Endothelial cell of umbilical vein (primary cell): ENCODE measurements around the gene MARF1. TPM values are rescaled to one million over a fixed set of nuclear protein-coding genes. Genes with fewer than 3 reads are reported as not detected.

ENCODE experiments used
- BruUV-seq: library from RNA; stranded (reverse); fragments of 400-500 nt; replicated peaks from 2 replicates; lab custom pipeline; 2021; lab: Mats Ljungman, UMichigan
- CTCF ChIA-PET: fragments of 300-600, 350-600 bp; sonication (Branson Sonifier 250); formaldehyde crosslinking; loops from one replicate; lab custom pipeline; 2021; ENCODE audit warnings: antibody characterized with exemption, inconsistent platforms; lab: Charles Lee
- POLR2A ChIA-PET: fragments of 300-600, 350-600 bp; sonication (Branson Sonifier 250); formaldehyde crosslinking; loops from one replicate; lab custom pipeline; 2021; ENCODE audit warnings: antibody characterized with exemption, inconsistent platforms; lab: Charles Lee
- DNase-seq: peaks from one replicate; pipeline ENCODE4 v3.0.0-alpha.2; 2011; ENCODE audit warnings: low read depth, low spot score
- FAIRE-seq: peaks from 2 replicates; lab custom pipeline; 2011; peaks lifted over from hg19 to GRCh38; lab: Jason Lieb, UNC
- H2AFZ ChIP-seq: 2 replicates; pipeline ENCODE4 v1.6.0; 2012; ENCODE audit warnings: low read depth, low read length, control low read depth, inconsistent platforms
- H3K27ac ChIP-seq: 2 replicates; pipeline ENCODE4 v1.5.1; 2011; ENCODE audit warnings: low read depth, mild to moderate bottlenecking, control low read depth, low read length, moderate library complexity; ENCODE audit not compliant: insufficient read depth
- H3K27me3 ChIP-seq, 2 experiments: 2 replicates each; pipeline versions ENCODE4 v1.6.0 to v1.6.1; 2011; ENCODE audit warnings: low read length in 2 of 2, mixed read lengths in 1 of 2; ENCODE audit not compliant: control insufficient read depth in 2 of 2, insufficient read depth in 2 of 2
- H3K36me3 ChIP-seq, 2 experiments: 2 replicates in 1 of 2; 3 replicates in 1 of 2; pipeline ENCODE4 v1.5.1; 2011; ENCODE audit warnings: low read length in 2 of 2, mild to moderate bottlenecking in 1 of 2, moderate library complexity in 1 of 2; ENCODE audit not compliant: control insufficient read depth in 2 of 2, insufficient read depth in 2 of 2; ENCODE audit errors: extremely low read depth in 1 of 2
- H3K4me1 ChIP-seq: 3 replicates; pipeline ENCODE4 v1.5.1; 2011; ENCODE audit warnings: mild to moderate bottlenecking, low read length; ENCODE audit not compliant: control insufficient read depth, insufficient read depth; ENCODE audit errors: extremely low read depth
- H3K4me2 ChIP-seq: 2 replicates; pipeline ENCODE4 v1.6.1; 2011; ENCODE audit warnings: low read length, control low read depth, mixed read lengths; ENCODE audit not compliant: insufficient read depth
- H3K4me3 ChIP-seq, 3 experiments: fragments of 200-600 bp in 1 of 3; sonication (generic), shearing (Covaris generic) in 1 of 3; replicated peaks in 1 of 3; 2 replicates each; pipeline ENCODE4 v1.5.1; 2011 to 2016; ENCODE audit warnings: control low read depth in 3 of 3, low read length in 3 of 3, mild to moderate bottlenecking in 2 of 3, inconsistent platforms in 1 of 3, low read depth in 1 of 3, moderate library complexity in 1 of 3; ENCODE audit not compliant: insufficient read depth in 1 of 3
- H3K79me2 ChIP-seq: 2 replicates; pipeline ENCODE4 v1.6.0; 2012; ENCODE audit warnings: low read length, inconsistent platforms; ENCODE audit not compliant: control insufficient read depth, insufficient read depth
- H3K9ac ChIP-seq: replicated peaks from 2 replicates; pipeline ENCODE3; 2011; ENCODE audit warnings: low read length, control low read depth; ENCODE audit not compliant: insufficient read depth; ENCODE audit errors: extremely low read depth
- H3K9me1 ChIP-seq: replicated peaks from 3 replicates; pipeline ENCODE4 v1.6.0; 2011; ENCODE audit warnings: mild to moderate bottlenecking, low read length; ENCODE audit not compliant: control insufficient read depth, insufficient read depth; ENCODE audit errors: extremely low read depth
- H3K9me3 ChIP-seq: replicated peaks from 2 replicates; pipeline ENCODE4 v1.5.1; 2012; ENCODE audit warnings: low read length, inconsistent platforms; ENCODE audit not compliant: control insufficient read depth, insufficient read depth
- H4K20me1 ChIP-seq: replicated peaks from 2 replicates; pipeline ENCODE3; 2011; ENCODE audit warnings: mild to moderate bottlenecking, low read length; ENCODE audit not compliant: control insufficient read depth, insufficient read depth; ENCODE audit errors: extremely low read depth
- EZH2 ChIP-seq: IDR thresholded peaks from 2 replicates; pipeline ENCODE4 v1.6.1; 2012; ENCODE audit warnings: borderline replicate concordance, low read depth, mild to moderate bottlenecking, moderate library complexity, low read length, inconsistent platforms; ENCODE audit not compliant: severe bottlenecking
- FOS ChIP-seq: IDR thresholded peaks from 2 replicates; pipeline ENCODE4 v1.6.1; 2011; ENCODE audit warnings: mild to moderate bottlenecking, low read length, moderate library complexity, borderline replicate concordance; ENCODE audit not compliant: insufficient read depth
- GATA2 ChIP-seq: IDR thresholded peaks from 2 replicates; pipeline ENCODE4 v1.7.0; 2011; ENCODE audit warnings: low read depth, mild to moderate bottlenecking, moderate library complexity, mixed read lengths, low read length; ENCODE audit not compliant: insufficient read length, insufficient read depth
- JUN ChIP-seq: IDR thresholded peaks from 2 replicates; pipeline ENCODE4 v1.6.1; 2011; ENCODE audit warnings: borderline replicate concordance, low read depth; ENCODE audit not compliant: insufficient read length, insufficient read depth
- MYC ChIP-seq: IDR thresholded peaks from one replicate; pipeline ENCODE4 v1.6.1; 2011; ENCODE audit warnings: mild to moderate bottlenecking, low read depth, low read length
- POLR2A ChIP-seq: IDR thresholded peaks from 2 replicates; pipeline ENCODE4 v1.6.1; 2012; ENCODE audit warnings: low read depth, mild to moderate bottlenecking, control low read depth, low read length
- POLR2AphosphoS5 ChIP-seq: IDR thresholded peaks from 2 replicates; pipeline ENCODE4 v1.6.1; 2012; ENCODE audit warnings: low read depth, mild to moderate bottlenecking, control low read depth, low read length, moderate library complexity; ENCODE audit not compliant: insufficient read depth
- dilution Hi-C: fragments of 300-500 bp; cut with MboI; formaldehyde crosslinking; loops from one replicate; pipeline ENCODE4 v1.15.0; 2019; ENCODE audit warnings: low sequenced_read_pairs; ENCODE audit not compliant: extremely low pct_ligation_motif_present
- intact Hi-C: fragments of 100-400 bp; cut with micrococcal nuclease; formaldehyde crosslinking; loops from one replicate; pipeline ENCODE4 v1.10.0; 2022
- polyA plus RNA-seq, 4 experiments: library from polyadenylated mRNA; depleted of rRNA in 3 of 4; stranded (reverse) in 3 of 4; unstranded in 1 of 4; fragments of >200 nt; gene quantifications; 2 replicates each; pipeline versions ENCODE4 v1.2.1 to v1.2.3, GENCODE V29; 2011 to 2012; ENCODE audit warnings: missing spikeins in 1 of 4
- total RNA-seq: library from RNA; stranded (reverse); gene quantifications from 2 replicates; pipeline ENCODE4 v1.2.3, GENCODE V29; 2021
- TF ChIP-seq, protein P1 (sequence below): IDR thresholded peaks from 2 replicates; pipeline ENCODE4 v1.6.1; 2011; ENCODE audit not compliant: insufficient read depth, insufficient read length
- TF ChIP-seq, protein P2 (sequence below), 2 donors: IDR thresholded peaks; 1 replicate in 1 of 2; 2 replicates in 1 of 2; pipeline ENCODE4 v1.5.1; 2011; ENCODE audit warnings: low read length in 2 of 2, mild to moderate bottlenecking in 2 of 2, moderate library complexity in 2 of 2, control low read depth in 1 of 2, inconsistent platforms in 1 of 2, low read depth in 1 of 2; ENCODE audit not compliant: insufficient read depth in 1 of 2; ENCODE audit errors: extremely low read depth in 1 of 2

The MARF1 gene
- total and polyA plus RNA-seq, 2 donors (not counting 3 experiments of a cell fraction or from before 2014, with no cell fraction given), result 14.6 to 58.5 TPM

DNA sequence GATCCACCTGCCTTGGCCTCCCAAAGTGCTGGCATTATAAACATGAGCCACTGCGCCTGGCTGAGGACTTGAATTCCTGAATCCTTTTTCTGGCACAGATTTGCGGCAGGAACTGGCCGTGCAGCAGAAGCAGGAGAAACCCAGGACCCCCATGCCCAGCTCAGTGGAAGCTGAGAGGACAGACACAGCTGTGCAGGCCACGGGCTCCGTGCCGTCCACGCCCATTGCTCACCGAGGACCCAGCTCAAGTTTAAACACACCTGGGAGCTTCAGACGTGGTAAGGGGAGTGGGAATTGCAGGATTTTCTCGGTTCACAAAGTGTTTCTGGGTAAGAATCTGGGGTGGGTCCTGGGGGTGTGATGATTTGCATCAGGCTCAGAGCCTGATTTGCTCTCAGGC lies 48.1 kb upstream of the MARF1 start:
- no peaks in the 10 kb centered on the region for H3K27me3 ChIP-seq
- CTCF ChIA-PET, result no interaction called here
- BruUV-seq, result no TSS peak
- H3K9me3 ChIP-seq, result no peaks in the 10 kb centered on the region
- H3K4me3 ChIP-seq, result no peak overlapping the region
- H3K36me3 ChIP-seq, result peaks cover 27 to 32% of the 10 kb centered on the region in 2 experiments
- TF ChIP-seq JUN, result no peak
- TF ChIP-seq, protein P1, sequence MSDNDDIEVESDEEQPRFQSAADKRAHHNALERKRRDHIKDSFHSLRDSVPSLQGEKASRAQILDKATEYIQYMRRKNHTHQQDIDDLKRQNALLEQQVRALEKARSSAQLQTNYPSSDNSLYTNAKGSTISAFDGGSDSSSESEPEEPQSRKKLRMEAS, result no peak
- TF ChIP-seq FOS, result no peak
- TF ChIP-seq POLR2A, result no peak
- TF ChIP-seq POLR2AphosphoS5, result no peak
- TF ChIP-seq MYC, result no peak
- TF ChIP-seq GATA2, result no peak
- TF ChIP-seq, protein P2, sequence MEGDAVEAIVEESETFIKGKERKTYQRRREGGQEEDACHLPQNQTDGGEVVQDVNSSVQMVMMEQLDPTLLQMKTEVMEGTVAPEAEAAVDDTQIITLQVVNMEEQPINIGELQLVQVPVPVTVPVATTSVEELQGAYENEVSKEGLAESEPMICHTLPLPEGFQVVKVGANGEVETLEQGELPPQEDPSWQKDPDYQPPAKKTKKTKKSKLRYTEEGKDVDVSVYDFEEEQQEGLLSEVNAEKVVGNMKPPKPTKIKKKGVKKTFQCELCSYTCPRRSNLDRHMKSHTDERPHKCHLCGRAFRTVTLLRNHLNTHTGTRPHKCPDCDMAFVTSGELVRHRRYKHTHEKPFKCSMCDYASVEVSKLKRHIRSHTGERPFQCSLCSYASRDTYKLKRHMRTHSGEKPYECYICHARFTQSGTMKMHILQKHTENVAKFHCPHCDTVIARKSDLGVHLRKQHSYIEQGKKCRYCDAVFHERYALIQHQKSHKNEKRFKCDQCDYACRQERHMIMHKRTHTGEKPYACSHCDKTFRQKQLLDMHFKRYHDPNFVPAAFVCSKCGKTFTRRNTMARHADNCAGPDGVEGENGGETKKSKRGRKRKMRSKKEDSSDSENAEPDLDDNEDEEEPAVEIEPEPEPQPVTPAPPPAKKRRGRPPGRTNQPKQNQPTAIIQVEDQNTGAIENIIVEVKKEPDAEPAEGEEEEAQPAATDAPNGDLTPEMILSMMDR (IDR thresholded peaks at IDR 0.05; ENCODE audit: extremely low read depth in 1 of 2, insufficient read depth in 1 of 2, low read depth in 1 of 2, low read length in 2 of 2), result no peak
- no peak for TF ChIP-seq EZH2
- no peaks in the 10 kb centered on the region for H3K9me1 ChIP-seq
- no peaks in the 10 kb centered on the region for H3K4me1 ChIP-seq
- DNase-seq (no peak), FAIRE-seq (no peak)
- intact Hi-C loops (no loop called here), dilution Hi-C loops (no loop called here)
- H3K9ac ChIP-seq, result no peak overlapping the region
- H3K4me2 ChIP-seq, result no peak overlapping the region
- H3K27ac ChIP-seq, result no peak overlapping the region
- H4K20me1 ChIP-seq, result no peaks in the 10 kb centered on the region
- POLR2A ChIA-PET, result no interaction called here
- no peaks in the 10 kb centered on the region for H3K79me2 ChIP-seq
- no peak overlapping the region for H2AFZ ChIP-seq
